HG03045 (cell line): ENCODE measurements around the gene TCEAL1.
"Not testable (repeated sequence)": the region's sequence is repeated elsewhere in the genome, so short reads cannot be mapped to it uniquely, and the experiment has no call there.

Experiments used
- ATAC-seq: cut with Tn5 transposase; IDR thresholded peaks from one replicate; pipeline ENCODE4 v1.9.1; 2021; ENCODE audit warnings: mild to moderate bottlenecking, moderate library complexity; ENCODE audit not compliant: unreplicated experiment

The TCEAL1 gene

GRCh38 chrX:103628386-103629317 lies at the start of gene TCEAL1:
TSS of gene TCEAL1 (plus strand) at chrX:103628975. CDS start at chrX:103629917, 942 bp downstream.
- ATAC-seq, result peak; percentile 75

- no peak for ATAC-seq
These were observed 44.2 kb upstream of the TCEAL1 start for GRCh38 chrX:103584596-103584995.

DNA sequence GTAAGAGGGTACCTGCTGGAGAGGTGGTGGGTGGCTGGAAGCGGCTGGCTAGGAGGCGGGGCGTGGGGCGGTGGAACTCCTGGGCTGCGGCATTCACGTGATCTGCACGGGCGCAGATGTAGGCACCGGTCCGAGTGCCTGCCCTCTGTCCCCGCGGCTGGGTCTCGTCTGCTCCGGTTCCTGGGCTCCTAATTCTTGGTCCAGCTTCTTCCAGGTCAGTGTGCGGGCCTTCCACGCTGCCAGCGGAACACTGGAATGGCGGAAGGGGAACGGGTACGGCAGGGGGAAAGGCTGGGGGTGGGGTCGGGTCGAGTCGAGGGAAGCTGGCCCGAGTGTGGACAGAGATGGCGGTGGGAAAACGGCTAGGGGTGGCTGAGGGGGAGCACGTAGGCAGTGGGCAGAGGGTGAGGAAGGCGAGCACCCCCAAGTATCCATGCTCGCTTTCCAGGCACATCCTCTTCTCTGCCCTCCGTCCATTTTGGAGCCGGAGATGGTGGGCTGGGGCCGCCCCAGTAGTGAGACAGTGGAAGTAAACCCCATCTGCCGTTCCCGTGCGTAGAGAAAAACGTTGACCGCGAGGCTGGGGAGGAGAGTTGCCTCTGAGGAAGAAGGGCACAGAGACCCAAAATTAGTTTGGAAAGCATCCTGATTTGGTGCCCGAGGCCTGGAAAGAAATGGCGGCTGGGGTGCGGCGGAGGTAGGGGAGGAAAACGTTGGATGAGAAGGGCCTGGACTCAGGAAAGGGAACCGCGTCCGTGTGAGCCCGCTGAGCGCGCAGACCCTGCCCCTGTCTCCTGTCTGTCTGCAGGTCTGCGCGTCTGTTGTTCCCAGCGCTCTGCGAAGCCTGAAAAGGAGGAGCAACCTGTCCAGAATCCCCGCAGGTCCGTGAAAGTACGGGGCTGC lies 43.1 kb upstream of the TCEAL1 start, which contains the start of gene TCEAL4:
Gene TCEAL4 (plus strand): TSS at position 105 of the 903 bp plus-strand sequence. CDS start 1,161 bp downstream, outside the sequence.
- peak; percentile 76 for ATAC-seq

DNA sequence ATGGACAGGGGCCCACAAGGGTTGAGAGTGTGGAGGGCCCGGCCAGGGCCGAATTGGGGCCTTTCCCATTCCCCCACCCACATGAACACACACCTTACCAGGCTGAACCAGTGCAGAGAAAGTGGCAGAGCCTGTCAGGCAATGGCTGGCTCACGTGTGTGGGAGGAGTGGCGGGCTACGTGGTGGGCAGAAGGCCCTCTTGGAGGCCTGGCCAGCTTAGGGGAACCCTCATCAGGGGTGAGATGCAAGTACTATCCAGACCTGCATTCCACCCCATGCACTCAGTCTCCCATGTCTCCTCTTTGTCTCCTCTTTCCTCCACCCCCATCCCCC lies 42.5 kb upstream of the TCEAL1 start:
- peak; percentile 24 for ATAC-seq

GRCh38 chrX:103586659-103587058 lies 42.1 kb upstream of the TCEAL1 start:
- ATAC-seq, result no peak

GRCh38 chrX:103592295-103592694 lies 36.5 kb upstream of the TCEAL1 start:
- ATAC-seq, result not testable (repeated sequence)

GRCh38 chrX:103595202-103595601 lies 33.6 kb upstream of the TCEAL1 start:
- not testable (repeated sequence) for ATAC-seq

DNA sequence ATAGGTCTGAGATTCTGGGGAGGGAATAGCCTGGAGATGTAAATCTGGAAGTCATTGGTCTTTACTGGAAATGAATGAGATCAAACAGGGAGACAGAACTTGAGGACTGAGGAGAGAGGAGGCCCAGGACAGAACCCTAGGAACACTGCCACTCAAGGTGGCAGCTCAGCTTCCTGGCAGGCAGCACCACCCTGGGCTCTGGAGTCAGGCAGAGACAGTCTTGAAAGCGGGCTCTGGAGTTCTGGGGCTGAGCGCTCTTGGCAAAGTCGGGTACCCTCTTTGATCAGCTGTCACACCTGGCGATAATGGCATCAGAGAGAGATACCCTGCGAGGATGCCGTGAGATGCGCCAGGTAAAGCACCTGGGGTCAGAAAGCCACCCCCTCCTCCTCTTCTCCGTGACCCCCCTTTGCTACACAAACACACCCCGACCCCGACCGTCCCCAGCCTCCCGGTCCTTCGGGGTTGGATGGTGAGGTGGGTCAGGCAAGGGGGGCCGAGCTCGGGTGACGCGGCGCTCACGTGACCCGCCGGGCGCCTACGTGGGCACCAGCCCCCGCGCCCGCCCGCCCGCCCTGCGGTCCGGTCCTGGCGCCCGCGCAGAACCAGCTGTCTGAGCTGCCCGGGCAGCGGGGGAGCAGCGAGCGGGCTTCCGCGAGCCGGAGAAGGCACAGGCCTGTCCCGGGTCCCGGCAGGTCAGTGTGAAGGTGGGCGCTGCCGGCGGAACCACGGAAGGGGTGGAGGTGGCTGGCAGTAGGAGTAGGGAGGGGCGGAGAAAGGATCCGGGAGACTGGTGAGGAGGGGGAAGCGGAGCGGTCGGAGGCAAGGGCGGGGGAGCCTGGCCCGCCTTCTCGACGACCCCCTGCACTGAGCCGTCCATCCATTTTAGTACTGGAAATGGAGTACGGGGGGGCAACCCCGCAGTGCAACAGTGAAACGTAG lies 21.1 kb upstream of the TCEAL1 start, which contains the start of gene TCEAL3:
Gene TCEAL3 (plus strand): TSS at position 600 of the 942 bp plus-strand sequence. CDS start 1,102 bp downstream, outside the sequence.
- peak; percentile 79 for ATAC-seq

GRCh38 chrX:103608306-103608963 lies 20.3 kb upstream of the TCEAL1 start:
- ATAC-seq, result peak; percentile 17

GRCh38 chrX:103610282-103610681 lies 18.5 kb upstream of the TCEAL1 start:
- ATAC-seq, result no peak

- no peak for ATAC-seq
These were observed 15.3 kb upstream of the TCEAL1 start for GRCh38 chrX:103613362-103613890.

DNA sequence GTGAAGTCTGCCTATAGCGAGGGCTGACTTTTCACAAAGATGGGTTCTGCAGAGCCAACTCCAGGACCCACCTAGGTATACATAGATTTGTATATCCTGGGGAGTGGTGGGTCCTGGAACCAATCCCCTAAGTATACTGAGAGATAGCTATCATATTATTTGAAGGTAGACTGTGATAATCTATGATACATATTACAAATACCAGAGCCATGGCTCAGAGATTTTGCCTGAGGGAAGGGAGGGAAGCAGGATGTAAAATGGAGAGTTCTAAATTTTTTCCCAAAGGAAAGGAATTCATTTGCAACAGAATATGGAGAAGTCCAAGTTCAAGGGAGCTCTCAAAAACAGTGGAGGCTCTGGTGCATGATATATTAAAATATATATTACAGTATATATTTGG lies 13.8 kb upstream of the TCEAL1 start:
- no peak for ATAC-seq

DNA sequence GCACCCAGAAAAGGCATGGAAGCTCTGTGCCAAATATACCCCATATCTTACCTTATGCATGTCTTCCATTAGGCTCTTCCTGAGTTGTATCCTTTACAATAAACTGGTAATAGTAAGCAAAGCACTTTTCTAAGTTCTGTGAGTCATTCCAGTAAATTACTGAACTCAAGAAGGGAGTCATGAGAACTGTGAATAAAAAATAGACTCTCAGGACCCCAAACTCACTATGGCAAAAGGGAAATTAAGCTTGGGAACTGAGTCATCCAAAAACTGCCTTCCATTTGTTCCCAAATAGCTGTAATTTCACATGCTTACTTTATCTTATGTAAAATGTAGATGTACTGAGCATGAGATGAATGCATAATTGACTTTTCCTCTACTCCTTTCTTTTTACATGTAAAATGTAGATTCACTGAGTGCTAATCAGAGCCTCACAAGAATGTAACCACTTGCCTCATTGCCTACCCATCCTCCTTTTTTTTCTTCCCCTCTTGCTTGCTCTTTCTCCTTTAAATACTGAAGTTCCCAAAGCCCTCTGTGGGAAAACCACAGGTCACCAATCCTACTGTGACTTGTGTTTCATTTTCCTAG lies 12.9 kb upstream of the TCEAL1 start:
- ATAC-seq, result no peak

DNA sequence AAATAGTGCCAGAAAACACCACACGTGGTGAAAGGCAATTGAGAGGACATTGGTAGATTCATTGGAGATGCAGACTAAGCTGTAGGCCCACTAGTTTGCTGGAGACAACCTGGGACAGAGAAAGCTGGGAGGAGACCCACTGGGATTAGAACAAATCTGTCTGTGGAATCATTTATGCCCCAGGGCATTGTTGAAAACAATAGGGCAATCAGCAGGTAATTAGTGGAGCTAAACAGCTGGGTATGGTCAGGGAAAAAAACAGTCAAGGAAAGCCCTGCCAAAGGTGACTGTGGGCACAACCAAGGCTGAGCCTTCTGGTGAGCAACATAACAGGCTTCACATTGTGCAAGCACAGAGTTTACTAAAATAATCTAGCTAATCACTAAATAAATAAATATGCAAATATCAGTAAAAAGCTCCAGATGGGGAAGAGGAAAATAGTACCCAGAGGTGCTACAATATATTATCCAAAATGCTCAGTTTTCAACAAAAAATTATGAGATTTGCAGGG lies 12.0 kb upstream of the TCEAL1 start:
- no peak for ATAC-seq

GRCh38 chrX:103624111-103624510 lies 4.7 kb upstream of the TCEAL1 start:
- no peak for ATAC-seq

DNA sequence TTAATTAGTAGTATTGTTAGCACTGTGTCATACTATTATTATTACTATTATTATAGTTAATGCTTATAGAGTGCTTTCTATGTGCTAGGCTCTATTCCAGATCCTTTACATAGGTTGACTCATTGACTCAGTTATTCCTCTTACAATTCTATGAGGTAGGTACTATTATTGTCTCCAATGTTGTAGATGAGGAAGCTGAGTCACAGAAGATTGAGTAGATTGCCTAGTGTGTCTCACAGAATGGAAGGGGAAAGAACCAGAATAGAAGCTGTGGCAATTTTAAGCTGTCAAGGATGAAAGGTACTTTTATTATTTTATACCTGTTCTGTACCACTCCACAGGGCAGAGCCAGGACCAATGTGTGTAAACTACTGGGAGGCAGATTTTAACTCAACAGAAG lies 1.9 kb upstream of the TCEAL1 start:
- ATAC-seq, result no peak

GRCh38 chrX:103629318-103630170 lies 769 bp downstream of the TCEAL1 start:
- ATAC-seq, result peak; percentile 46

DNA sequence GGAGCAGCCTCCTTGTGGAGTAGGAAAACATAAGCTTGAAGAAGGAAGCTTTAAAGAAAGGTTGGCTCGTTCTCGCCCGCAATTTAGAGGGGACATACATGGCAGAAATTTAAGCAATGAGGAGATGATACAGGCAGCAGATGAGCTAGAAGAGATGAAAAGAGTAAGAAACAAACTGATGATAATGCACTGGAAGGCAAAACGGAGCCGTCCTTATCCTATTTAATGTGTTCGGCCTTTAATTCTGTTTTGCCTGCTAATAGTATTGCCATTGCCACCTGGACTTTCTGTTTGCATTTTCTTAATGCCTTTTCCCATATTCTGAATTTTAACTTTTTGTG lies 1.4 kb downstream of the TCEAL1 start:
- no peak for ATAC-seq
